Hepatocyte (in vitro differentiated cells): ENCODE results near the gene GFY. TPM values are rescaled to one million over a fixed set of nuclear protein-coding genes. Genes with fewer than 3 reads are reported as not detected.

Source experiments
- DNase-seq: peaks from one replicate; pipeline ENCODE4 v3.0.0-alpha.2; 2016; ENCODE audit warnings: low spot score
- H2AFZ ChIP-seq: fragments of 200-600 bp; sonication (generic); 2 replicates; pipeline ENCODE4 v1.6.0; 2016; ENCODE audit warnings: antibody characterized with exemption, mild to moderate bottlenecking
- H3K27ac ChIP-seq: fragments of 200-600 bp; sonication (generic); 2 replicates; pipeline ENCODE4 v1.5.1; 2016; ENCODE audit warnings: mild to moderate bottlenecking
- H3K27me3 ChIP-seq: fragments of 200-600 bp; sonication (generic); 2 replicates; pipeline ENCODE4 v1.6.1; 2016
- H3K36me3 ChIP-seq: fragments of 200-600 bp; sonication (generic); replicated peaks from 2 replicates; pipeline ENCODE4 v1.5.1; 2016; ENCODE audit warnings: low read depth; ENCODE audit not compliant: insufficient read depth
- H3K4me1 ChIP-seq: fragments of 200-600 bp; sonication (generic); 2 replicates; pipeline ENCODE4 v1.5.1; 2016; ENCODE audit warnings: mild to moderate bottlenecking, moderate library complexity; ENCODE audit not compliant: insufficient read depth
- H3K4me2 ChIP-seq: fragments of 200-600 bp; sonication (generic); 2 replicates; pipeline ENCODE4 v1.6.0; 2016
- H3K4me3 ChIP-seq: fragments of 200-600 bp; sonication (generic); 2 replicates; pipeline ENCODE4 v1.5.1; 2016; ENCODE audit warnings: mild to moderate bottlenecking
- H3K79me2 ChIP-seq: fragments of 200-600 bp; sonication (generic); 2 replicates; pipeline ENCODE4 v1.6.0; 2017; ENCODE audit warnings: mild to moderate bottlenecking
- H3K9me2 ChIP-seq: fragments of 200-600 bp; sonication (generic); replicated peaks from 2 replicates; pipeline ENCODE4 v1.6.0; 2017; ENCODE audit warnings: mild to moderate bottlenecking; ENCODE audit not compliant: insufficient read depth
- H3K9me3 ChIP-seq: fragments of 200-600 bp; sonication (generic); 2 replicates; pipeline ENCODE4 v1.5.1; 2016; ENCODE audit warnings: low read depth, mild to moderate bottlenecking
- H4K20me1 ChIP-seq: fragments of 200-600 bp; sonication (generic); 2 replicates; pipeline ENCODE4 v1.6.0; 2016; ENCODE audit warnings: mild to moderate bottlenecking; ENCODE audit not compliant: insufficient read depth, poor library complexity, severe bottlenecking
- EZH2 ChIP-seq: fragments of 200-600 bp; sonication (generic); IDR thresholded peaks from 2 replicates; pipeline ENCODE4 v1.6.1; 2016; ENCODE audit warnings: antibody characterized with exemption, mild to moderate bottlenecking, borderline replicate concordance
- EZH2phosphoT487 ChIP-seq: fragments of 200-600 bp; sonication (generic); IDR thresholded peaks from one replicate; pipeline ENCODE4 v1.6.1; 2018; ENCODE audit warnings: antibody characterized with exemption, mild to moderate bottlenecking, low read depth, moderate library complexity; ENCODE audit not compliant: unreplicated experiment, severe bottlenecking
- WGBS: methylation state at CpG from one replicate; pipeline ENCODE4 v1.1.6; 2016; ENCODE audit warnings: low lambda C conversion rate; ENCODE audit errors: missing lambda C conversion rate; 5-methylcytosine and 5-hydroxymethylcytosine counted together
- polyA plus RNA-seq: library from polyadenylated mRNA; unstranded; fragments of >200 nt; fragmentation: Nextera tagmentation; extraction: Ambion mirVana; gene quantifications from 2 replicates; pipeline ENCODE4 v1.2.1, GENCODE V29; 2016
- total RNA-seq: library from RNA; depleted of rRNA; stranded (reverse); fragments of >200 nt; gene quantifications from 2 replicates; pipeline ENCODE4 v1.2.3, GENCODE V29; 2014
- TF ChIP-seq, protein P1 (sequence below): fragments of 200-600 bp; sonication (generic); IDR thresholded peaks from 2 replicates; pipeline ENCODE4 v1.5.1; 2016; ENCODE audit warnings: antibody characterized with exemption, mild to moderate bottlenecking; ENCODE audit not compliant: poor library complexity

Gene GFY
- total and polyA plus RNA-seq, 2 experiments from 2014 or later: not detected

- Histone ChIP-seq H4K20me1 (no peaks in the 10 kb centered on the region), H3K79me2 (no peaks in the 10 kb centered on the region), H3K36me3 (no peaks in the 10 kb centered on the region), H3K9me3 (no peaks in the 10 kb centered on the region), H3K4me2 (no peak overlapping the region), H3K27me3 (peaks cover 100% of the 10 kb centered on the region), H3K4me3 (no peak overlapping the region), H3K4me1 (no peaks in the 10 kb centered on the region), H3K9me2 (no peaks in the 10 kb centered on the region), H2AFZ (no peak overlapping the region), H3K27ac (no peak overlapping the region)
- TF ChIP-seq EZH2phosphoT487 (no peak), EZH2 (no peak)
- 92% methylated on average over 18 of the region's 18 CpGs for WGBS
- DNase-seq: no peak
These were observed 9.9 kb downstream of the GFY start for GRCh38 chr19:49434907-49435583.

GRCh38 chr19:49435670-49436069 lies 10.5 kb downstream of the GFY start:
- no peaks in the 10 kb centered on the region for H3K9me3 ChIP-seq
- H3K79me2 ChIP-seq: no peaks in the 10 kb centered on the region
- TF ChIP-seq, protein P1, sequence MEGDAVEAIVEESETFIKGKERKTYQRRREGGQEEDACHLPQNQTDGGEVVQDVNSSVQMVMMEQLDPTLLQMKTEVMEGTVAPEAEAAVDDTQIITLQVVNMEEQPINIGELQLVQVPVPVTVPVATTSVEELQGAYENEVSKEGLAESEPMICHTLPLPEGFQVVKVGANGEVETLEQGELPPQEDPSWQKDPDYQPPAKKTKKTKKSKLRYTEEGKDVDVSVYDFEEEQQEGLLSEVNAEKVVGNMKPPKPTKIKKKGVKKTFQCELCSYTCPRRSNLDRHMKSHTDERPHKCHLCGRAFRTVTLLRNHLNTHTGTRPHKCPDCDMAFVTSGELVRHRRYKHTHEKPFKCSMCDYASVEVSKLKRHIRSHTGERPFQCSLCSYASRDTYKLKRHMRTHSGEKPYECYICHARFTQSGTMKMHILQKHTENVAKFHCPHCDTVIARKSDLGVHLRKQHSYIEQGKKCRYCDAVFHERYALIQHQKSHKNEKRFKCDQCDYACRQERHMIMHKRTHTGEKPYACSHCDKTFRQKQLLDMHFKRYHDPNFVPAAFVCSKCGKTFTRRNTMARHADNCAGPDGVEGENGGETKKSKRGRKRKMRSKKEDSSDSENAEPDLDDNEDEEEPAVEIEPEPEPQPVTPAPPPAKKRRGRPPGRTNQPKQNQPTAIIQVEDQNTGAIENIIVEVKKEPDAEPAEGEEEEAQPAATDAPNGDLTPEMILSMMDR: no peak
- no peak for TF ChIP-seq EZH2
- no peak for TF ChIP-seq EZH2phosphoT487
- 95% methylated on average over 10 of the region's 10 CpGs for WGBS
- H3K4me1 ChIP-seq: no peaks in the 10 kb centered on the region
- H3K4me3 ChIP-seq: no peak overlapping the region
- no peak overlapping the region for H3K4me2 ChIP-seq
- H2AFZ ChIP-seq: no peak overlapping the region
- H4K20me1 ChIP-seq: no peaks in the 10 kb centered on the region
- DNase-seq: no peak
- H3K36me3 ChIP-seq: no peaks in the 10 kb centered on the region
- H3K9me2 ChIP-seq: no peaks in the 10 kb centered on the region
- H3K27ac ChIP-seq: no peak overlapping the region
- H3K27me3 ChIP-seq: peaks cover 100% of the 10 kb centered on the region

DNA sequence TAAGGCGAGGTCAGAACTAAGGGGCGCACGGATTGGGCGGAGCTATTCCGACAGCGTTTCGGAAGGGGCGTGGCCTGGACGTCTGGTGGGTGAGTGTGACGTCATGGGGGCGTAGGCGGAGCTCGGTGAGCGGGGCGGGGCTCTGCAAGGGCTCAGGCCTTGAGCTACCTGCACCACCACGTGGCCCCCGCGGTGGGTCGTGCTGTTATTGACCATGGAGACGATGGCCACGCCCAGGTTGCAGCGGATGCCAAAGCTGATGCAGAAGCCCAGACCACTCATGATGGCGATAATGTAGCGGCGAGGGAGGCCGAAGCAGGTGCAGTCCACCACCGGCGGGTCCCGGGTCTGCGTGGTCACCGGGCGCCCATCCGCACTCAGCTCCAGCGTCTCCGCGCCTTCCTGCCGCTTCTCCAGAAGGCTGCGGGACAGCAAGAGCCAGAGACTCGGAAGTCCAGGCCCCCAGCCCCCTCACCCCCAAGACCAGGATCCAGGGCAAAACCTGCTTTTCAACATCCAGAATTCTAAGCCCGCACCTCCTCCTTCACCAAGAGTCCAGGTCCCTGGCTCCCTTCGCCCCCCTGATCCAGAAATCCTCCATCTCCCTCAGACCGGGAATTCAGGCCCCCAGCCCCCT lies 11.3 kb downstream of the GFY start:
- Histone ChIP-seq H3K4me1 (no peaks in the 10 kb centered on the region), H3K27ac (no peak overlapping the region), H3K27me3 (peaks cover 97% of the 10 kb centered on the region), H3K79me2 (no peaks in the 10 kb centered on the region), H4K20me1 (no peaks in the 10 kb centered on the region), H2AFZ (no peak overlapping the region), H3K9me3 (no peaks in the 10 kb centered on the region), H3K9me2 (no peaks in the 10 kb centered on the region), H3K4me2 (no peak overlapping the region), H3K36me3 (no peaks in the 10 kb centered on the region), H3K4me3 (no peak overlapping the region)
- DNase-seq: peak; percentile 51
- TF ChIP-seq, protein P1: no peak
- no peak for TF ChIP-seq EZH2
- TF ChIP-seq EZH2phosphoT487: no peak
- 31% methylated on average over 42 of the region's 42 CpGs for WGBS

DNA sequence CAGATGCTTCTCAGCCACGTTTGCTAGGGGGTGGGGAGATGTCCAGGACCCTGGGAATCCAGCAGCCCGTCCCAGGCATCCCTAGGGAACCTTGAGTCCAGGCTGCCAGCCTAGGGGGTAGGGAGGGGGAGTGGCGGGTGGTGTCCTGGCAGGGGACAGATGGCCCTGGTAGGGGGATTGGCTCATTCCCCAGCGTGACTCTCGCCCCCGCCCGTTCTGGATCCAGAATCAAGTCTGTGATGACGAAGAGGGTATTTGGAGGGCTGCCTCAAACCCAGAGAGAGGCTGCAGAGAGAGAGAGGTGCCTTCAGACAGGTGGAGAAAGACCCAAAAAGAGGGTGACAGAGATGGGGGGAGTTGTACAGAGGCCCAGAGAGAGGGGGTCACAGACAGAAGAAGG lies 12.0 kb downstream of the GFY start:
- no peaks in the 10 kb centered on the region for H3K79me2 ChIP-seq
- H4K20me1 ChIP-seq: no peaks in the 10 kb centered on the region
- H3K4me3 ChIP-seq: no peak overlapping the region
- TF ChIP-seq EZH2phosphoT487: no peak
- TF ChIP-seq, protein P1: no peak
- TF ChIP-seq EZH2: no peak
- H3K27ac ChIP-seq: no peak overlapping the region
- no peak overlapping the region for H3K4me2 ChIP-seq
- DNase-seq: no peak
- H3K9me2 ChIP-seq: no peaks in the 10 kb centered on the region
- 40% methylated on average over 8 of the region's 8 CpGs for WGBS
- no peaks in the 10 kb centered on the region for H3K9me3 ChIP-seq
- no peaks in the 10 kb centered on the region for H3K4me1 ChIP-seq
- H3K36me3 ChIP-seq: no peaks in the 10 kb centered on the region
- H2AFZ ChIP-seq: no peak overlapping the region
- H3K27me3 ChIP-seq: peaks cover 97% of the 10 kb centered on the region
